HepG2 (cell line): Measurements from ENCODE around the gene STEAP2. TPM values are rescaled to one million over a fixed set of nuclear protein-coding genes. Genes with fewer than 3 reads are reported as not detected.

Source experiments
- DNMT3B ChIP-seq: conservative IDR thresholded peaks from 2 replicates; pipeline ENCODE4 v1.6.1; 2016; ENCODE audit warnings: missing biosample characterization, control low read depth
- FOXA3 ChIP-seq: IDR thresholded peaks from 2 replicates; pipeline ENCODE4 v1.6.1; 2016; ENCODE audit warnings: missing genetic modification reagents, missing compliant biosample characterization
- FOXK2 ChIP-seq: fragments of 450-650 bp; IDR thresholded peaks from 2 replicates; pipeline ENCODE4 v1.6.1; 2016
- HES4 ChIP-seq: sonication (generic); formaldehyde crosslinking; IDR thresholded peaks from 2 replicates; pipeline ENCODE4 v1.9.0; 2021; ENCODE audit warnings: mild to moderate bottlenecking, missing genetic modification reagents, borderline replicate concordance
- HOXD1 ChIP-seq: sonication (generic); formaldehyde crosslinking; IDR thresholded peaks from 2 replicates; pipeline ENCODE4 v1.5.0; 2020; ENCODE audit warnings: missing genetic modification reagents
- MAFF ChIP-seq: IDR thresholded peaks from 2 replicates; pipeline ENCODE4 v1.6.1; 2011; ENCODE audit warnings: low read depth, low read length, improper control_type of control experiment
- MAFK ChIP-seq, 2 experiments: IDR thresholded peaks in 1 of 2; conservative IDR thresholded peaks in 1 of 2; 2 replicates each; pipeline ENCODE4 v1.6.1; 2011; ENCODE audit warnings: improper control_type of control experiment in 2 of 2, low read length in 2 of 2
- MED1 ChIP-seq: sonication (generic); formaldehyde crosslinking; IDR thresholded peaks from 2 replicates; pipeline ENCODE4 v1.4.0; 2020; ENCODE audit warnings: missing genetic modification reagents
- MEF2D ChIP-seq: sonication (generic); formaldehyde crosslinking; IDR thresholded peaks from 2 replicates; pipeline ENCODE4 v1.5.1; 2020; ENCODE audit warnings: mild to moderate bottlenecking, missing genetic modification reagents
- NCOA2 ChIP-seq: sonication (generic); formaldehyde crosslinking; IDR thresholded peaks from 2 replicates; pipeline ENCODE4 v1.8.0; 2022; ENCODE audit warnings: inconsistent platforms
- NFKB2 ChIP-seq: sonication (generic); formaldehyde crosslinking; IDR thresholded peaks from 2 replicates; pipeline ENCODE4 v1.4.0; 2020; ENCODE audit warnings: missing genetic modification reagents, borderline replicate concordance
- PHF20 ChIP-seq: sonication (generic); formaldehyde crosslinking; IDR thresholded peaks from 2 replicates; pipeline ENCODE4 v1.5.0; 2020; ENCODE audit warnings: mild to moderate bottlenecking, missing genetic modification reagents
- RARA ChIP-seq: IDR thresholded peaks from 2 replicates; pipeline ENCODE4 v1.6.1; 2016; ENCODE audit warnings: missing genetic modification reagents, missing compliant biosample characterization
- REL ChIP-seq: sonication (generic); formaldehyde crosslinking; conservative IDR thresholded peaks from 2 replicates; pipeline ENCODE4 v1.8.0; 2022; ENCODE audit warnings: mild to moderate bottlenecking, missing genetic modification reagents, moderate library complexity
- RXRB ChIP-seq: IDR thresholded peaks from 2 replicates; pipeline ENCODE4 v1.6.1; 2016; ENCODE audit warnings: borderline replicate concordance, missing genetic modification reagents, missing compliant biosample characterization
- SOX5 ChIP-seq: IDR thresholded peaks from 2 replicates; pipeline ENCODE4 v1.6.1; 2016; ENCODE audit warnings: borderline replicate concordance
- SP5 ChIP-seq: IDR thresholded peaks from 2 replicates; pipeline ENCODE4 v1.6.1; 2016; ENCODE audit warnings: low read depth, borderline replicate concordance
- SUZ12 ChIP-seq: fragments of 150-350 bp; IDR thresholded peaks from 2 replicates; pipeline ENCODE4 v1.6.1; 2014; ENCODE audit warnings: low read depth, low read length
- TCF7 ChIP-seq: sonication (generic); IDR thresholded peaks from 2 replicates; pipeline ENCODE4 v1.6.1; 2016; ENCODE audit warnings: antibody characterized with exemption, low read depth
- TFAP4 ChIP-seq: sonication (generic); IDR thresholded peaks from 2 replicates; pipeline ENCODE4 v1.6.1; 2016; ENCODE audit warnings: low read depth, borderline replicate concordance
- ZBTB7A ChIP-seq: sonication (generic); formaldehyde crosslinking; IDR thresholded peaks from 2 replicates; pipeline ENCODE4 v1.8.0; 2022; ENCODE audit warnings: mild to moderate bottlenecking, missing genetic modification reagents
- ZNF12 ChIP-seq: sonication (generic); formaldehyde crosslinking; IDR thresholded peaks from 2 replicates; pipeline ENCODE4 v1.5.0; 2020; ENCODE audit warnings: missing genetic modification reagents
- ZNF264 ChIP-seq: sonication (generic); formaldehyde crosslinking; IDR thresholded peaks from 2 replicates; pipeline ENCODE4 v1.4.0; 2020; ENCODE audit warnings: missing genetic modification reagents
- ZNF280B ChIP-seq: sonication (generic); formaldehyde crosslinking; IDR thresholded peaks from 2 replicates; pipeline ENCODE4 v1.5.0; 2020; ENCODE audit warnings: missing genetic modification reagents, mild to moderate bottlenecking, borderline replicate concordance
- ZNF556 ChIP-seq: sonication (generic); formaldehyde crosslinking; IDR thresholded peaks from 2 replicates; pipeline ENCODE4 v1.4.0; 2020; ENCODE audit warnings: mild to moderate bottlenecking, missing genetic modification reagents, borderline replicate concordance
- ZNF609 ChIP-seq: sonication (generic); formaldehyde crosslinking; IDR thresholded peaks from 2 replicates; pipeline ENCODE4 v1.4.0; 2020; ENCODE audit warnings: mild to moderate bottlenecking, missing genetic modification reagents, borderline replicate concordance
- polyA plus RNA-seq, 8 experiments: library from polyadenylated mRNA; depleted of rRNA in 3 of 8; stranded (reverse) in 7 of 8; unstranded in 1 of 8; fragments of >200 nt; fragmentation: Illumina TruSeq in 4 of 8; extraction: Trizol in 4 of 8; gene quantifications; 2 replicates each; pipeline versions ENCODE4 v1.2.1 to v1.2.3, GENCODE V29; 2011 to 2016; ENCODE audit warnings: low read depth in 4 of 8, missing spikeins in 1 of 8, mixed read lengths in 1 of 8; ENCODE audit not compliant: insufficient read depth in 1 of 8
- total RNA-seq, 5 experiments: library from RNA; depleted of rRNA; stranded (reverse); fragments of >200 nt; fragmentation: Illumina TruSeq; extraction: Trizol; gene quantifications; 2 replicates each; pipeline ENCODE4 v1.2.3, GENCODE V29; 2016; ENCODE audit warnings: low read depth in 1 of 5
- TF ChIP-seq, protein P1 (sequence below): IDR thresholded peaks from 2 replicates; pipeline ENCODE4 v1.6.1; 2016; ENCODE audit warnings: low read depth, borderline replicate concordance

STEAP2 gene
- total and polyA plus RNA-seq, 2 of the 13 experiments (the other 11 are each of a cell fraction or from before 2014, with no cell fraction given): 4.3 to 4.4 TPM

GRCh38 chr7:90210475-90210874 lies 1.1 kb upstream of the STEAP2 start (continued):
- TF ChIP-seq MEF2D (0 out of 2 replicates have a peak, but pooled peaks have one; percentile 23), RARA (CRISPR knock-in tag) (peak; percentile 53), NCOA2 (peak; percentile 48; the same call in 1 of the 2 replicates), ZBTB7A (no peak), MED1 (CRISPR knock-in tag) (peak; percentile 50; the same call in 1 of the 2 replicates), TCF7 (peak; percentile 69), PHF20 (CRISPR knock-in tag) (no peak), ZNF609 (CRISPR knock-in tag) (peak; percentile 30; the same call in 1 of the 2 replicates), SP5 (CRISPR knock-in tag) (no peak), DNMT3B (no peak), ZNF264 (CRISPR knock-in tag) (0 out of 2 replicates have a peak, but pooled peaks have one; percentile 2), RXRB (peak; percentile 56), HOXD1 (CRISPR knock-in tag) (no peak), MAFF (no peak), MAFK (conservative IDR thresholded peaks at IDR 0.05 in 1 of 2, IDR thresholded peaks at IDR 0.05 in 1 of 2; ENCODE audit: low read length in 2 of 2) (no peak), FOXA3 (peak; percentile 42), FOXK2 (no peak), ZNF280B (no peak), ZNF556 (CRISPR knock-in tag) (no peak), ZNF12 (no peak), HES4 (CRISPR knock-in tag) (no peak), TFAP4 (no peak), SOX5 (peak; percentile 84), REL (no peak), NFKB2 (no peak), SUZ12 (no peak)
- TF ChIP-seq, protein P1, sequence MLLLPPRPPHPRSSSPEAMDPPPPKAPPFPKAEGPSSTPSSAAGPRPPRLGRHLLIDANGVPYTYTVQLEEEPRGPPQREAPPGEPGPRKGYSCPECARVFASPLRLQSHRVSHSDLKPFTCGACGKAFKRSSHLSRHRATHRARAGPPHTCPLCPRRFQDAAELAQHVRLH (CRISPR knock-in tag): no peak
